Activated CD4-positive, alpha-beta T cell treated with anti-CD3 and anti-CD28 coated beads for 1 hour (primary cell): Measurements from ENCODE around the gene CD300LG.
"Not testable (repeated sequence)": the region's sequence is repeated elsewhere in the genome, so short reads cannot be mapped to it uniquely, and the experiment has no call there.

Source experiments
- DNase-seq: peaks from one replicate; pipeline ENCODE4 v3.0.0-alpha.2; 2020

Gene CD300LG

DNA sequence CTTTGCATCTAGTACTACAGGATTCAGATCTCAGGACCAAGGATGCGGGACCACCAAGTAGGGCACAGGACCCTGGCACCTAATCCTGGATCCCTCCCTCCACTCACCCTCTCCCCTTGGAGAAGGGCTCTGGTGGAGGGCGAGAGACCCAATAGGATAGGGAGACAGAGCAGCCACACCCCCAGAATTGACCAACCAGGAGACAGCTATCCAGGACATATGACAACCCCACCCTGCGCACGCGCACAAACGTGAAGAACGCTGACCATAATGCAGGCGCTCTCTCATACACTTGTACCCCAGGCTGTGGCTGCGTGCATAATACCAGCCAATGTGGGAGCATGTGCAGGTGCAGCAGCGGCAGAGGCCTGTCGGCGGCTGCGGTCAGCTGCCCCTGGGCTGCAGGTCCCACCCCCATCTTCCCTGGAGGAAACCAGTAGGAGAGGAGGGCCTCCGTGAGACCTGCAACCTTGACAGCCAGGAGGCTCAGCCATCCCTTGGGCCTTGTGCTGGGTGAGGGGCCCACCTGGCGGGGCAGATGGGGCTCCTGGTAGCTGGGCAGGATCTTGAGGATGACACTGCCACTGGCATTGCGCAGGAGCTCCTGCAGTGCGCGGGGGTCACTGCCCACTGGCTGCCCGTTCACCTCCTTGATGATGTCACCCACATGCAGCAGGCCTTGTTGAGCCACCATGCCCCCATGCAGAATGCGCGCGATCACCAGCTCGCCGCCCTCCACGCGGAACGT, 35.0 kb downstream of the CD300LG start:
- DNase-seq, result no peak

DNA sequence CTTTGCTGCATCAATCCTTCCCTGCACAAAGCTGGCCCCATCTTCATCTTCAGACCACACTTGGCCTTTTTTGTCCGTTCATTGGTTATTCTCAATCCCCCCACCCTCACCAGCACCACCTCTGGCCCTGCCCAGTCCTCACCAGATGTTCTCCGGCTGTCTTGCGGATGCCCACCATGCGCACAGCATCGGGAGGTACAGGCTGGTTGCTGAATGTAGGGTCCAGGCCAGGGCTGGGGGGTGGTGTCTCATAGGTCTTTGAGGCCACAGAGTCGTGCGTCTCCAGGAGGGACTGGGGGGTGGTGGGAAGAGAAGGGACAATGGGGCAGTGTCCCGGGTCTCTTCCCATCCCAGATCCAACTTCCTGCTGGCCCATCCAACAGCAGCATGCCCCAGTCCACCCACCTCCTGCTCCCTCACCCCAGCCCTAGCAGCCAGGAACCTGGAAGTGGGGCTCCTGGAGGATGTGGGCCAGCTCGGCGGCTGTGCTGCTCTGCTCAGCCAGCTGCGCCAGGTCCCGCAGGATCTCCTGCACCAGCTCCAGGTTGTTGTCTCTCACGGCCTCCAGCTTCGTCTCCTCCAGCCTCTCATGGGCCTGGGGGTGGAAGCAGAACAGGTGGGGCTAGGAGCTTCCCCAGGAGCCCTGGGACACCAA, 35.9 kb downstream of the CD300LG start:
- DNase-seq, result no peak

GRCh38 chr17:43888548-43888947, 41.6 kb downstream of the CD300LG start:
- no peak for DNase-seq

GRCh38 chr17:43890240-43890639, 43.3 kb downstream of the CD300LG start:
- no peak for DNase-seq

GRCh38 chr17:43891851-43892646, 45.1 kb downstream of the CD300LG start:
- DNase-seq, result no peak

- DNase-seq, result no peak
Observed at GRCh38 chr17:43892647-43892952, 45.6 kb downstream of the CD300LG start.

- not testable (repeated sequence) for DNase-seq
Observed at GRCh38 chr17:43894494-43894893, 47.5 kb downstream of the CD300LG start.

DNA sequence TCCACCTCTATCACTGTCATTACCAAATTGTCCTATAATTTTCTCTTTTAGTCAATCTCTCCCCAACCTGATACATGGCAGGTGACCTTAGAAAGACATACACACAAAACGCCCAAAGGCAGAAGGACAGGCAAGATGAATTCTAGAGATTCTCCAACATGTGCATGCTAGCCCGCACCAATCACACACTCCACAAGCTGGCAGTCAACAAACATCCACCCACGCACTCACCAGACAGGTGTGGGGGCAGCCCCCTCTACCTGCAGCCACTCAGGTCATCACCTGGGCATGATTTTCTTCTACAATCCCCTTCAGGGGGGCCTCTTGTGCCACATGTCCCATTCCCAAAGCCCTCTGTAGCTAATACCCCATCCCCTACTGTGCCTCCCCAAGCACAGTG, 50.9 kb downstream of the CD300LG start:
- no peak for DNase-seq

DNA sequence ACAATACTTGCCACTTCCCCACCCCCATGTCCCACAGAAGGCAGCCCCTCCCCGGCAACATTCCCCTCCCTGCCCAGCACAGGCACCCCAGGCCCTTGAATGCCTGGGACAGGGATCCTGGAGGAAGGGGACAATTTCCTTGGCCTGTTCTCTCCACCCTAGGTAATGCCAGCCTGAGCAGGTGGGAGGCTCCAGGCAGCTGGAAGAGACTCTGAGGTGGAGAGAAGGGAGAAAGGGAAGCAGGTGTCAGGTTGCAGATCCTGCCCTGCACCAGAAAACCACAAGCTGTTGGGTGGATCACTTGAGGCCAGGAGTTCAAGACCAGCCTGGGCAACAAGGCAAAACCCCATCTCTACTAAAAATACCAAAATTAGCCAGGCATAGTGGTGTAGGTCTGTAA, 51.5 kb downstream of the CD300LG start:
- DNase-seq, result no peak

DNA sequence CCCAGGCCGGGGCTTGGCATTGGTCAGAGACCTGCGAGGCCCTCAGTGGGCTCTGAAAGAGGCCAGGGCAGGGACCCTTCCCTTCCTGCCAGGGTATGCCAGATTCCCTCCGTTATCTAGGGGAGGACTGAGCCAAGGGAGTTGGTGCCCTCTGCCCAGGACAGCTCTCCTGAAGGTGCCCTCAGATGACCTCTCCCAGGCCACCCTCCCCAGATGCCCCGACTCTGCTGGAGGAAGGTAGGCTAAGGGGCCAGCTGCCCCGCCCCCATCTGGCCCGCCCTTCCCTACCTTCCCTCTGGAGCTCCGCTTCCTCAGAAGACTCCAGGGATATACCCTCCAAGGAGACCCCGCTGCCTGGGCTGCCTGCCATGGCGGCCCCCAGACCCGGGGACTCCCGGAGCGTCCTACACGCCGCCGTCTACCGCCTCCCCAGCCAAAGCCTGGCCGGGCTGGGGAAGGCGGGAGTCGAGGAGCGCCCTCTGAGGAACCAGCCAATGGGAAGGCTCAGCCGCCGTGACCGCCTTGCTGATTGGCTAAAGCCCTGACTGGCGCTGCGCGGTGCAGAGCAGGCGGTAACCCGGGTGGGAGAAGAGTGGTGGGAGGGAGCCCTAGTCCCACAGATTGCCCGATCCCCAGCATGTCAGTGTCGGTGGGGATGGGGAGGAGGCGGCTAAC, 53.3 kb downstream of the CD300LG start:
- DNase-seq, result peak; percentile 72

DNA sequence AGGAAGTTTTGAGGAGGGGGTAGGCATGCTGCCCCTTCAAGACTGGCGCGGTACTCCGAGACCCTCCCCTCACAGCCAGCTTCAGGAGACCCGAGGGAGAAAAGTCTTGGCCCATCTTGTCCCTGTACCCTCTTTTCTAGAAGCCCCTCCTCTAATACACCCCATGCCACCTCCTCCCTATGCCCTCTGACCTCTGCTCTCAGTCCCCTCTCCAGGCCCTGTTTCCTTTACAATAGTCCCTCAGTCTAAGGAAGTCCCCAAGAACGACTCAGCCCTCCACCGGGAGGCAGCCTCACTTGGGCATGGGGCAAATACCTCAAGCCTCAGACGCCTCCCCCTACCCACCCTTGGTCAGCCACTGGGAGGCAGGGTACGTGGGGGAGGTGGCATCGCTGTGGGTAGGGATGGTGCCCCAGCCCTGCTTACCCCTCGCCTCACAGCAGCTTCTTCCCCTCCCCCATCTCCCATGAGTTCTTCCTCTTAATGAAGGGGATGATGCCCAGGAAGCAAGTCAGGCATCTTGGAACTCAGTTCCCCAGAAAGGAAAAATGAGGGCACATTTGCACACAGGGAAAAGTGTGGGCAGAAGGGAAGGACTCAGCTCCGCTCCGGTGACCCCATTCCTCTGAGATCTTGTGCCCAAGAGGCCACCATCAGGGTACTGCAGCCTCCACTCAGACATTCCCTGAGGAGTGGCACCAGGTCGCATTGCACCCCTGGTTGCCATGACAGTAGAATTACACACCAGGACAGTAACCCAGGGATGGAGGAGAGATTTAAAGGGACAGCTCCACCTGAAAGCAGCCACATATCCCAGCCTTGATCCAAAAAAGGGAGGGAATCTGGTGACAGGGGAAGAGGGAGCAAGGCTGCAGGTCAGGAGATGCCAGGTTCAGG, 54.1 kb downstream of the CD300LG start:
- no peak for DNase-seq

- DNase-seq, result no peak
Observed at GRCh38 chr17:43901861-43902589, 55.0 kb downstream of the CD300LG start.

- DNase-seq, result no peak
Observed at GRCh38 chr17:43905400-43905984, 58.5 kb downstream of the CD300LG start.

DNA sequence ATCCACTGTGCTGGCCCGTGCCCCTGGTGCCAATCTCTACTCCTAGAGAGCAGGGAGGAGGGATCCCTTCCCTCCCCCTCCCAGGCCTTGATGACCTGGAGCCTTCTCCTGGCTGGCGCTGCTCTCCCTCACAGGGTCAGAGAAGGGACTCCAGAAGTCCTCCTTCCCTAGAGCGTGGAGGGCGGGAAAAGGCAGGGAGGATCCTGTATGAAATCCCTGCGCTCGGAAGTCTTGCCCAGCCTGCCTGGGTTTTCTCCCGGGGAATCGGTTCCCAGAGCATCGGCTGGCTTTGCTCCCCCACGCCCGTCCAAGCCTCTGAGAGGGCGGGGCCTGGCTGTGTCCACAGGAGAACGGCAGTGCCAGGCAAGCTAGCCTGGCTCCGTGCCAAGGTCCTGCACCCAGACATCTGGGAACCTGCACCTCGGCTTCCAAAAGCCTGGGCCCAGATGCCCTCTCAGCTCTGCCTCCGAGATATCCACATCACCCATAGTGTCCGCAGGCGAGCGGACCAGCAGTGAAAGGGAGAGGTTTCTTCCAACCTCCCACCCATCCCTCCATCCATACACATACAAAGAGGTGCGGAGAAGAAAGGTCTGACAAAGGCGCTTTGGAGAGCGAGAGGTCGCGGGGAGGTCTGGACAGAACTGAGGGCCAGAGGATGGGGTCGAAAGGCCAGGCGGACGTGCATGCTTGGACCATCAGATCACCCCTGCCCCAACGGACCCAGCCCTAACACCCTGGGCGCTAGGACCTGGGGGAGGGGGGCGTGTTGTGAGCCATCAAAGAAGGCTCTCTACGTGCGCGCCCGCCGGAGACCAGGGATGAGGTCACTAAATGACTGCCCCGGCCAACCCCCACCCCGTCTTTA, 59.2 kb downstream of the CD300LG start:
- no peak for DNase-seq

GRCh38 chr17:43906951-43907424, 60.0 kb downstream of the CD300LG start:
- no peak for DNase-seq

DNA sequence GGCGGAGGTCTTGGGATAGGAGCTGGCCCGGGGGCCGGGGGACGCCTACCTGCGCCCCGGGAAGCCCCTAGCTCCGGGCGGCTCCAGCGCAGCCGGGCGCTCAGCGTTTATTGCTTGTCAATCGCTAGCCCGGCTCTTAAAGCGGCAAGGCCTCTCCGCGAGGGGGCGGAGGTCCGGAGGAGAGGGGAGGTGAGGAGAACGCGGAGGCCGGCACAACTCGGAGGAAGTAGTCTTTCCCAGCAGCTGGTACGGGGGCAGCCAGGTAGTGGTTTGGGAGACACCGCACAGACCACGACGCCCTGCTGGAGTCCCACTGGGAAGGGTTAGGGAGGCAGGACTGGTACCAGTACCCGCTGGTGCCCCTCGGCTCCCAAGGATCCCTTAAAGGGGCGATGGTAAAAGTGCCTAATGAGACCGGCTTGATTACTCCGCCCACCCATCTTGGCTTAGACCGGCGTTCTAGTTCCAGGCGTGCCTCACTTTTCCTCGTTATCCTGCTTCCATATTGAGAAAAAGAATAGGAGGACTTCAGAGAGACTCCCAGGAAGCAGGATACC, 60.5 kb downstream of the CD300LG start, which contains the start of gene MPP2:
MPP2 (minus strand) TSS at position 112 of the 557 bp plus-strand sequence. CDS start 3,076 bp downstream, outside the sequence.
- peak; percentile 47 for DNase-seq

GRCh38 chr17:43907998-43908721, 61.2 kb downstream of the CD300LG start:
- peak; percentile 41 for DNase-seq

DNA sequence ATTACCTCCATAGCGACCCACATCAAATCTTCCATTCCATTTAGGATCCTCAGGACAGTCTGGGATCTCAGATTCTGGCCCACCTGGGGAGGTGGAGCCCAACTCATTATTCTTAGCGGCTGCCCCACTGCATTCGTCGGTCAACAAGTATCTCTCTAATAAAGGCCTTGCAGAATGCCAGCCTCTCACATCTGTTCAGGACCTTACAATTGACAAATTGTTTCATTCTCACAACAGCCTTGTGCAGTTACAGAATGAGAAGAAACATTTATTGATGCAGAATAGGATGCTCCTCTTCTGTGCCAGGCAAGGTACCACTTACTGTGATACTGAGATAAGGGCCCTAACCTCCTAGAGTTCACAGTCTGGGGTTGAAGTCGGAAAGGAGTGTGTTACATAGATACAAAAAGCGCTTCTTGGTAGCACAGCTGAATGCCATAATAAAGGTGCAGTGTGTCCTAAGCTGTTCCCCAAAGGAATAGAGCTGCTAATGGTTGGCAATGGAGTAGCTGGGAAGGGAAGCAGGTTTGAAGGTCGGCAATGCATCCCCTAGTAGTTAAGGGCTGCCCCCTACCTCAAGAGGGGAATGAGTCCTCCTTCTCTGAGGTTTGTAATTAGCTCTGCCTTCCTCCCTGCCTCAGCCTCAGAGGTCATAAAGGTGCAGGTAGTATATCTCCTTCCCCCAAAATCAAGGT, 62.7 kb downstream of the CD300LG start:
- DNase-seq, result no peak
